ENCODE results near the gene BTBD9. TPM values are rescaled to one million over a fixed set of nuclear protein-coding genes. Genes with fewer than 3 reads are reported as not detected.

The BTBD9 gene
- total RNA-seq = 10 to 100 TPM; 10.7 to 14.3 TPM

GRCh38 chr6:38639498-38640215, at the start of gene BTBD9:
Gene BTBD9, minus strand, starts transcription at chr6:38639929.

Small RNA genes lying within 50 kb of the gene (small RNA-seq; reads per million reads assigned to genes)
- gene RF00019 (0 reads per million in 2 donors), gene RF00279 (0 reads per million in 2 donors)

Other genes starting within 250 kb of the BTBD9 start
- gene GLO1, start 63.2 kb upstream of the BTBD9 start, total RNA-seq = 100 to 1,000 TPM; 113 to 178 TPM
- gene DNAH8, start 75.4 kb upstream of the BTBD9 start, total RNA-seq = not detected